ENCODE results near the gene LRAT.

LRAT gene

DNA sequence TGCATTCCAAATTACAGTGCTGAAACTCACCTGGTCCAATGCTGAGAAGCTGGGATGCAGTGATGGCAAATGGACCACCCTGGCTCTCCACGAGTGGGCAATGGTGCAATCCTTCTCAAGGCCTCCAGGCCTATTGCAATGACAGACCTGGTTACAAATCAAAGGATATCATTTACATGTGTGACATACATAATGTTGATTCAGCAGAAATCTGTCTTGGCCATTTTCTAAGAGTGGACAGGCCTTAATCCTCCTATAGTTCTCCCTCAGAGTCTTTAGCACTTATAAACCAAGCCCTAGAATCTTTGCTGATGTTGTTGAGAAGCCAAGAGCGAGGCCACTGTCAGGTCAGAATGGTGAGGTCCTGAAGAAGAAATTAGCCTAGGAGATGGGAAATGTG lies 17.1 kb downstream of the LRAT start:
- DNase-seq (ENCODE audit: low read depth in 2 of 3, low spot score in 2 of 3): no peak

DNA sequence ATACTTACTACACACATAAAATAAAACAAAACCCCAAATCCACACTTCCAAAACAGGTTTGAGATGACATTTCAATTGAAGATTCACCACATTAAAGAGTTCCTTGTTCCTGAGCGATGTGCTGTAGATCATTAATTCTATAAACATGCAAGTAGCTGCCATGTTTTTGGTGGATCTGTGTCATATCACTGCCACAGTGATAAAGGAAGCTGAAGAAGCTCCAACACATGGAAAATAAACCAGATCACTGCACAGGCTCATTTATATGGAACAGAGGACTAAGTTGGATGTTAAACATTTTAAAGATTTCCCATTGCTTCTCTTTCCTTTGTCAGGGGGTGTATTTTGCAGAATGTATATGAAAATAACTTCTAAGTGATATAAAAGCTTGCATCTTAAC lies 34.5 kb downstream of the LRAT start:
- DNase-seq (ENCODE audit: low read depth in 2 of 3, low spot score in 2 of 3): no peak

DNA sequence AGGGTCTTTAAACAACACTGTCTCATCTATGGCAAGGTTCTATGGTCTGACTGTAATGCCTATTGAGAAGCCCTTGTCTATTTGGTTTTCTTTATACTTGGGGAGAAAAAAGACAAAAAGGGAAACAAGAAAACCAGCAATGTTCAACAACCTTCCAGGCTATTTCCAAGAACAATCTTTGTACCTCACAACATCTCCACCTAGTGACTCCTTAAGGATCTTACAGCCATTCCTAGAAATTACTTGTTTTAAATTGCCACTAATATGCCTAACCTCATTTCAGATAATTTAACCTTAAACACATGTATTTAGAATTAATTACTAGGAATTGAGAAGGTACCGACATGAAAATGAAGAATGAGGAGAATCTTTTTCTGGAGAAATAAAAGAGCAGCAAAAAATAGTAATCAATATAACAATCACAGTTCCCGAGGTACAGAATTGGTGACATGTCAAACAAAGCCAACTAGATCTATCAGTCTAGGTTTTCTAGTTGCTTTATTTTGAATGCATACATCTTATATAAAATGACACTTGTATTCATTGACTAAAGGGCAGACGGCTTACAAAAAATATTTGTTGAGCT lies 35.7 kb downstream of the LRAT start:
- no peak for DNase-seq (ENCODE audit: low read depth in 2 of 3, low spot score in 2 of 3)

DNA sequence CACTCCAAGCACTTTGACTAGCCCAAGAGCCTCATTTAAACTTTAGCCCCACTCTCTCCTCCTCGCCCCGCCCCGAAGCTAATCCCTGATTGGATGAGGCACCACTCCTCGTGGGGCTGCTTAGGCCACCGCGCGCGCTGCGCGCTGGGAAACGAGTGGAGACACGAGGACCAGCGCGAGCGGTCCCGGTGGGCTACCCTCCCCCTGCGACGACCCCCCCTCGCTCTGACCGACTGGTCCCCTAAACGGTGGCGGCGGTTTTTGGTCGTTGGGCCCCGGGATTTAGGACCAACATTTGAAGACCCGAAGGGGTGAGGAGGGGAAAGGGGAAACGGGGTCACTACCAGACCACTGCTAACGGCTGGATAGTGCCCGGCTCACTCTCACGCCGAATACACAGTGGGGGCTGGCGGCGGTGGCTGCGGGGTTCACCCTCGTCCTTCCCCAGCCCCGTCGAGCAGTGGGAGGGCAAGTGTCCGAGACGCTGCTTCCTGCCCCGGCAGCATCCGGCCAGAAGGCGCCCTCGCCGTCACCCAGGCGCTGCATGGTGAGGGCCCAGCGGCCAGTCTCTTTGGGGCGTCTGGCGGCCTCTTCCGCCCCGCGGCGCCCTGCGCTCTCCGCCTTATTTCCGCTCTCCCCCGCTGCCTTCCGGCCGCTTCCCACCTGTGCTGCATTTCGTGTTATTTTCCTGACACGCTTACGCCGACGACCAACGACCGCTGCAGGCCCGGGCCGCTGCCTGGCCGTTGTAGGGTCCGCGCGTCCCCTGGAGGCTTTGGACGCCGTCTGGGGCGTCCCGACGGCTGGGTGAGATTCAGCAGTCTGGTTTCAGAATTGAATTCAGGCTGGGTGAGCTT lies 37.6 kb downstream of the LRAT start, which contains the start of gene RBM46:
Gene RBM46, plus strand, starts transcription at position 147 of the 857 bp plus-strand sequence. CDS start 15,481 bp downstream, outside the sequence.
- DNase-seq (ENCODE audit: low read depth in 2 of 3, low spot score in 2 of 3): no peak

DNA sequence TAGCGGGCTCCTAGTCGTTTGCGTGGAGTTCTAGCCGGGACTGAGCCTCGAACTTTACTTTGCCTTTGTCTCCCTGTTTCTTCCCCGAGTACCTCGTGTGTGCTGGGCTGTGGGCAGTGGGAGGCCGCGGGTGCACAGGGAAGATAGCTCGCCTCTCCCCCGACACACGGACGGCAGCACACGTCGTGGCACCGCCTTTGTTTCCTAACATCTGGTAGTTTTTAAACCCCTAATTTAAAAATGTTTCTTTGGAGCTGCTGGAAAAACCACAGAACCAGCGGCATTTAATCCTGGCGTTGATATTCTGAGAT lies 38.1 kb downstream of the LRAT start:
- no peak for DNase-seq (ENCODE audit: low read depth in 2 of 3, low spot score in 2 of 3)

Data from activated CD8-positive, alpha-beta memory T cell treated with anti-CD3 and anti-CD28 coated beads for 48 hours (primary cell).